Activated B cell treated with CpG ODN at 0.5 μM for 24 hours (primary cell): ENCODE data around the gene LRRC34. TPM values are rescaled to one million over a fixed set of nuclear protein-coding genes. Genes with fewer than 3 reads are reported as not detected.

ENCODE experiments used
- ATAC-seq: fragments of 200-7000 bp; cut with Tn5 transposase; one replicate; pipeline ENCODE4 v1.10.0; 2021; ENCODE audit warnings: low read depth, mild to moderate bottlenecking, moderate library complexity
- CTCF ChIA-PET: fragments of 350-600 bp; sonication (Branson Sonifier 250); formaldehyde crosslinking; loops from one replicate; lab custom pipeline; 2021; ENCODE audit warnings: antibody characterized with exemption; lab: Charles Lee
- POLR2A ChIA-PET: fragments of 350-600 bp; sonication (Branson Sonifier 250); formaldehyde crosslinking; loops from one replicate; lab custom pipeline; 2021; ENCODE audit warnings: antibody characterized with exemption; lab: Charles Lee
- DNase-seq: peaks from one replicate; pipeline ENCODE4 v3.0.0; 2022
- H3K27ac Mint-ChIP-seq: one replicate; pipeline ENCODE4 v1.8.0; 2020; ENCODE audit warnings: mixed read lengths
- H3K27me3 Mint-ChIP-seq: one replicate; pipeline ENCODE4 v1.8.0; 2021; ENCODE audit warnings: mixed read lengths
- H3K36me3 Mint-ChIP-seq: one replicate; pipeline ENCODE4 v1.8.0; 2021; ENCODE audit warnings: low read depth, mixed read lengths
- H3K4me1 Mint-ChIP-seq: one replicate; pipeline ENCODE4 v1.8.0; 2021; ENCODE audit warnings: mixed read lengths
- H3K4me3 Mint-ChIP-seq: one replicate; pipeline ENCODE4 v1.8.0; 2020; ENCODE audit warnings: mild to moderate bottlenecking, mixed read lengths
- H3K9me3 Mint-ChIP-seq: one replicate; pipeline ENCODE4 v1.8.0; 2020; ENCODE audit warnings: mixed read lengths
- CTCF ChIP-seq: fragments of 200-600 bp; IDR thresholded peaks from one replicate; pipeline ENCODE4 v1.8.0; 2022; ENCODE audit warnings: antibody characterized with exemption, mild to moderate bottlenecking
- intact Hi-C: fragments of 100-400 bp; cut with micrococcal nuclease; formaldehyde crosslinking; loops from one replicate; pipeline ENCODE4 v1.15.1; 2024
- total RNA-seq: library from RNA; stranded (reverse); gene quantifications from 2 replicates; pipeline ENCODE4 v1.2.3, GENCODE V29; 2022

LRRC34 gene
- total RNA-seq, 1 donor from 2014 or later = 5.7 TPM

- peak; percentile 19 for DNase-seq
- peaks cover 37% of the 10 kb centered on the region for H3K4me1 Mint-ChIP-seq
- peaks cover 9% of the 10 kb centered on the region for H3K36me3 Mint-ChIP-seq
- H3K27ac Mint-ChIP-seq = peak overlapping the region; percentile 97
- peak overlapping the region; percentile 85 for H3K4me3 Mint-ChIP-seq
- peak; percentile 18 for ATAC-seq
- TF ChIP-seq CTCF = no peak
- ChIA-PET POLR2A (interaction anchor here (0.5 to 4.3 kb wide), 21 partner anchors 12 to 1058 kb away, joined by 3 to 48 read pairs (median 6); partner anchors contain the start of genes ACTRT3, MYNN, RPL22L1 and SEC62), CTCF (interaction anchor here (1.0 to 1.5 kb wide), 4 partner anchors 24 to 118 kb away, joined by 3 to 13 read pairs (median 4); no protein-coding TSS in a partner anchor)
- H3K9me3 Mint-ChIP-seq = peaks cover 8% of the 10 kb centered on the region
- intact Hi-C loops = loop anchor here (2.0 kb wide), 4 partner anchors 233 to 545 kb away; partner anchors contain the start of genes PHC3 and SKIL
- H3K27me3 Mint-ChIP-seq = no peaks in the 10 kb centered on the region
Measured at GRCh38 chr3:169811631-169812331, 923 bp downstream of the LRRC34 start.

GRCh38 chr3:169809230-169809795 is 3.4 kb downstream of the LRRC34 start:
- no peaks in the 10 kb centered on the region for H3K9me3 Mint-ChIP-seq
- H3K27ac Mint-ChIP-seq = peak overlapping the region; percentile 2
- intact Hi-C loops = no loop called here
- ATAC-seq (no peak), DNase-seq (no peak)
- H3K4me3 Mint-ChIP-seq = no peak overlapping the region
- ChIA-PET CTCF (interaction anchor here (0.6 kb wide), 1 partner anchor 74 kb away, joined by 4 read pairs; no protein-coding TSS in a partner anchor), POLR2A (interaction anchor here (0.7 to 1.4 kb wide), 3 partner anchors 37 to 1059 kb away, joined by 3 to 5 read pairs (median 3); partner anchors contain the start of gene MYNN)
- no peaks in the 10 kb centered on the region for H3K27me3 Mint-ChIP-seq
- H3K36me3 Mint-ChIP-seq = peaks cover 7% of the 10 kb centered on the region
- H3K4me1 Mint-ChIP-seq = peaks cover 31% of the 10 kb centered on the region
- no peak for TF ChIP-seq CTCF

- Mint-ChIP-seq H3K4me3 (no peak overlapping the region), H3K36me3 (peaks cover 9% of the 10 kb centered on the region), H3K4me1 (peaks cover 5% of the 10 kb centered on the region), H3K27ac (no peak overlapping the region), H3K27me3 (no peaks in the 10 kb centered on the region), H3K9me3 (no peaks in the 10 kb centered on the region)
- TF ChIP-seq CTCF = no peak
- intact Hi-C loops = no loop called here
- ChIA-PET CTCF (interaction anchor here (1.1 kb wide), 1 partner anchor 8 kb away, joined by 3 read pairs; the partner anchor contains the start of genes LRRC34 and LRRIQ4), POLR2A (interaction anchor here (1.6 kb wide), 1 partner anchor 32 kb away, joined by 3 read pairs; the partner anchor contains the start of gene MYNN)
- ATAC-seq = no peak
- DNase-seq = no peak
Measured at GRCh38 chr3:169804681-169805080, 8.0 kb downstream of the LRRC34 start.

GRCh38 chr3:169792359-169792758 is 20.3 kb downstream of the LRRC34 start:
- Mint-ChIP-seq H3K36me3 (peaks cover 26% of the 10 kb centered on the region), H3K4me3 (no peak overlapping the region), H3K27me3 (no peaks in the 10 kb centered on the region), H3K27ac (no peak overlapping the region), H3K4me1 (peaks cover 3% of the 10 kb centered on the region), H3K9me3 (no peaks in the 10 kb centered on the region)
- no peak for ATAC-seq
- intact Hi-C loops = loop anchor here (2.0 kb wide), 1 partner anchor 14 kb away; no protein-coding TSS in a partner anchor
- POLR2A ChIA-PET = no interaction called here
- no peak for DNase-seq
- TF ChIP-seq CTCF = no peak
- CTCF ChIA-PET = no interaction called here
